ENCODE results near the gene FHL2. TPM values are rescaled to one million over a fixed set of nuclear protein-coding genes. Genes with fewer than 3 reads are reported as not detected.
"Not testable (repeated sequence)": the region's sequence is repeated elsewhere in the genome, so short reads cannot be mapped to it uniquely, and the experiment has no call there.

FHL2 gene
- total RNA-seq, 1 experiment from 2014 or later, result 45.4 TPM

- H3K9me3 ChIP-seq, result no peaks in the 10 kb centered on the region
- ChIA-PET CTCF (interaction anchor here (1.3 kb wide), 1 partner anchor 34 kb away, joined by 6 read pairs; no protein-coding TSS in a partner anchor), POLR2A (interaction anchor here (2.4 kb wide), 1 partner anchor 9 kb away, joined by 6 read pairs; the partner anchor contains the start of gene C2orf49)
- H3K4me3 Mint-ChIP-seq (ENCODE audit: unreplicated experiment), result peak overlapping the region; percentile 81
- peak overlapping the region; percentile 72 for H3K27ac Mint-ChIP-seq (ENCODE audit: unreplicated experiment)
- intact Hi-C loops (cut with micrococcal nuclease; ENCODE audit: unreplicated experiment), result no loop called here
- H3K36me3 ChIP-seq (ENCODE audit: control insufficient read depth, insufficient read depth, low read length), result no peaks in the 10 kb centered on the region
- peaks cover 14% of the 10 kb centered on the region for H3K4me1 Mint-ChIP-seq (ENCODE audit: low read depth, unreplicated experiment)
- H3K36me3 Mint-ChIP-seq (ENCODE audit: insufficient read depth, unreplicated experiment), result no peaks in the 10 kb centered on the region
- peaks cover 11% of the 10 kb centered on the region for H3K4me1 ChIP-seq
- no TSS peak for BruUV-seq (replicated peaks)
- H3K27me3 Mint-ChIP-seq (ENCODE audit: insufficient read depth, unreplicated experiment), result no peaks in the 10 kb centered on the region
- DNase-seq, result peak in 1 of 2 experiments; percentile 25
- no peak for TF ChIP-seq CTCF (IDR thresholded peaks at IDR 0.05; ENCODE audit: insufficient read depth in 1 of 2, low read depth in 1 of 2, low read length in 1 of 2, severe bottlenecking in 1 of 2, unreplicated experiment in 1 of 2)
- H3K9me3 Mint-ChIP-seq (ENCODE audit: unreplicated experiment), result no peaks in the 10 kb centered on the region
- no peaks in the 10 kb centered on the region for H3K27me3 ChIP-seq (replicated peaks; ENCODE audit: control insufficient read depth, insufficient read depth, low read length)
- H3K4me3 ChIP-seq (ENCODE audit: low read depth, low read length), result peak overlapping the region; percentile 87
These were observed 70.3 kb downstream of the FHL2 start for GRCh38 chr2:105328281-105329196.

GRCh38 chr2:105327690-105328089 lies 71.2 kb downstream of the FHL2 start:
- Histone ChIP-seq H3K4me3 (ENCODE audit: low read depth, low read length) (no peak overlapping the region), H3K36me3 (ENCODE audit: control insufficient read depth, insufficient read depth, low read length) (no peaks in the 10 kb centered on the region), H3K27me3 (replicated peaks; ENCODE audit: control insufficient read depth, insufficient read depth, low read length) (no peaks in the 10 kb centered on the region), H3K9me3 (no peaks in the 10 kb centered on the region), H3K4me1 (peaks cover 11% of the 10 kb centered on the region)
- Mint-ChIP-seq H3K4me3 (ENCODE audit: unreplicated experiment) (no peak overlapping the region), H3K9me3 (ENCODE audit: unreplicated experiment) (no peaks in the 10 kb centered on the region), H3K36me3 (ENCODE audit: insufficient read depth, unreplicated experiment) (no peaks in the 10 kb centered on the region), H3K4me1 (ENCODE audit: low read depth, unreplicated experiment) (peaks cover 14% of the 10 kb centered on the region), H3K27me3 (ENCODE audit: insufficient read depth, unreplicated experiment) (no peaks in the 10 kb centered on the region), H3K27ac (ENCODE audit: unreplicated experiment) (peak overlapping the region; percentile 72)
- intact Hi-C loops (cut with micrococcal nuclease; ENCODE audit: unreplicated experiment), result no loop called here
- no peak for DNase-seq
- POLR2A ChIA-PET, result no interaction called here
- CTCF ChIA-PET, result no interaction called here
- TF ChIP-seq CTCF (IDR thresholded peaks at IDR 0.05; ENCODE audit: insufficient read depth in 1 of 2, low read depth in 1 of 2, low read length in 1 of 2, severe bottlenecking in 1 of 2, unreplicated experiment in 1 of 2), result no peak
- TSS peak; percentile 39 for BruUV-seq (replicated peaks)

- H3K27me3 ChIP-seq (replicated peaks; ENCODE audit: control insufficient read depth, insufficient read depth, low read length); DNase-seq; H3K4me3 Mint-ChIP-seq (ENCODE audit: unreplicated experiment); H3K9me3 Mint-ChIP-seq (ENCODE audit: unreplicated experiment); H3K4me3 ChIP-seq (ENCODE audit: low read depth, low read length); H3K36me3 ChIP-seq (ENCODE audit: control insufficient read depth, insufficient read depth, low read length); BruUV-seq (replicated peaks); CTCF ChIA-PET; H3K36me3 Mint-ChIP-seq (ENCODE audit: insufficient read depth, unreplicated experiment); H3K27ac Mint-ChIP-seq (ENCODE audit: unreplicated experiment); H3K27me3 Mint-ChIP-seq (ENCODE audit: insufficient read depth, unreplicated experiment); POLR2A ChIA-PET; intact Hi-C loops (cut with micrococcal nuclease; ENCODE audit: unreplicated experiment); H3K9me3 ChIP-seq: not testable (repeated sequence)
- peaks cover 14% of the 10 kb centered on the region for H3K4me1 Mint-ChIP-seq (ENCODE audit: low read depth, unreplicated experiment)
- peaks cover 11% of the 10 kb centered on the region for H3K4me1 ChIP-seq
These were observed 71.6 kb downstream of the FHL2 start for GRCh38 chr2:105327271-105327670.

Data from Caco-2 (cell line).